Ishikawa (cell line): ENCODE results near the gene PDGFC.

ENCODE experiments used
- CEBPB ChIP-seq: IDR thresholded peaks from 2 replicates; pipeline ENCODE4 v1.6.1; 2012
- CREB1 ChIP-seq: IDR thresholded peaks from 2 replicates; pipeline ENCODE4 v1.6.1; 2012; ENCODE audit warnings: low read depth
- EGR1 ChIP-seq: IDR thresholded peaks from 2 replicates; pipeline ENCODE4 v1.6.1; 2012
- EP300 ChIP-seq: IDR thresholded peaks from 2 replicates; pipeline ENCODE4 v1.6.1; 2012; ENCODE audit warnings: borderline replicate concordance
- NFIC ChIP-seq: IDR thresholded peaks from 2 replicates; pipeline ENCODE4 v1.6.1; 2012
- TCF12 ChIP-seq: IDR thresholded peaks from 2 replicates; pipeline ENCODE4 v1.6.1; 2012; ENCODE audit warnings: low read depth
- TF ChIP-seq, protein P1 (sequence below): IDR thresholded peaks from 2 replicates; pipeline ENCODE4 v1.6.1; 2012; ENCODE audit warnings: low read depth, mild to moderate bottlenecking
- TF ChIP-seq, protein P2 (sequence below): IDR thresholded peaks from 2 replicates; pipeline ENCODE4 v1.6.1; 2012

DNA sequence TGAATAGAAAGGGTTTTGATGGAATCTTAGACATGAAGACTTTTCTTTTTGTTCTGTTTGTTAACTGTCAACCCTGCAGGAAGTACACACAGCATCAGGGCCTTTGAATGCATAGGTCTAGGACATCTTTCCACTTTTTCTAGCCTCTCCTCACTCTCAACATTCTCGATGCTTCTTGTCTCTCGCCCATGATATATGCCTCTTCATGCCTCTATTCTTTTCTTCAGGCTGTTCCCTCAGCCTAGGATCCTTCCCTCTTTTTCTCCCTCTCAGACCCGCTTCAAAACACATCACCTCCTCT lies 9.6 kb downstream of the PDGFC start:
- TF ChIP-seq NFIC (no peak), EGR1 (no peak), EP300 (no peak), TCF12 (no peak), CREB1 (no peak), CEBPB (no peak)
- TF ChIP-seq, protein P1, sequence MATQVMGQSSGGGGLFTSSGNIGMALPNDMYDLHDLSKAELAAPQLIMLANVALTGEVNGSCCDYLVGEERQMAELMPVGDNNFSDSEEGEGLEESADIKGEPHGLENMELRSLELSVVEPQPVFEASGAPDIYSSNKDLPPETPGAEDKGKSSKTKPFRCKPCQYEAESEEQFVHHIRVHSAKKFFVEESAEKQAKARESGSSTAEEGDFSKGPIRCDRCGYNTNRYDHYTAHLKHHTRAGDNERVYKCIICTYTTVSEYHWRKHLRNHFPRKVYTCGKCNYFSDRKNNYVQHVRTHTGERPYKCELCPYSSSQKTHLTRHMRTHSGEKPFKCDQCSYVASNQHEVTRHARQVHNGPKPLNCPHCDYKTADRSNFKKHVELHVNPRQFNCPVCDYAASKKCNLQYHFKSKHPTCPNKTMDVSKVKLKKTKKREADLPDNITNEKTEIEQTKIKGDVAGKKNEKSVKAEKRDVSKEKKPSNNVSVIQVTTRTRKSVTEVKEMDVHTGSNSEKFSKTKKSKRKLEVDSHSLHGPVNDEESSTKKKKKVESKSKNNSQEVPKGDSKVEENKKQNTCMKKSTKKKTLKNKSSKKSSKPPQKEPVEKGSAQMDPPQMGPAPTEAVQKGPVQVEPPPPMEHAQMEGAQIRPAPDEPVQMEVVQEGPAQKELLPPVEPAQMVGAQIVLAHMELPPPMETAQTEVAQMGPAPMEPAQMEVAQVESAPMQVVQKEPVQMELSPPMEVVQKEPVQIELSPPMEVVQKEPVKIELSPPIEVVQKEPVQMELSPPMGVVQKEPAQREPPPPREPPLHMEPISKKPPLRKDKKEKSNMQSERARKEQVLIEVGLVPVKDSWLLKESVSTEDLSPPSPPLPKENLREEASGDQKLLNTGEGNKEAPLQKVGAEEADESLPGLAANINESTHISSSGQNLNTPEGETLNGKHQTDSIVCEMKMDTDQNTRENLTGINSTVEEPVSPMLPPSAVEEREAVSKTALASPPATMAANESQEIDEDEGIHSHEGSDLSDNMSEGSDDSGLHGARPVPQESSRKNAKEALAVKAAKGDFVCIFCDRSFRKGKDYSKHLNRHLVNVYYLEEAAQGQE: no peak
- TF ChIP-seq, protein P2, sequence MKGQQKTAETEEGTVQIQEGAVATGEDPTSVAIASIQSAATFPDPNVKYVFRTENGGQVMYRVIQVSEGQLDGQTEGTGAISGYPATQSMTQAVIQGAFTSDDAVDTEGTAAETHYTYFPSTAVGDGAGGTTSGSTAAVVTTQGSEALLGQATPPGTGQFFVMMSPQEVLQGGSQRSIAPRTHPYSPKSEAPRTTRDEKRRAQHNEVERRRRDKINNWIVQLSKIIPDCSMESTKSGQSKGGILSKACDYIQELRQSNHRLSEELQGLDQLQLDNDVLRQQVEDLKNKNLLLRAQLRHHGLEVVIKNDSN: no peak
